Type B pancreatic cell (in vitro differentiated cells): ENCODE results near the gene TRIM71. TPM values are rescaled to one million over a fixed set of nuclear protein-coding genes. Genes with fewer than 3 reads are reported as not detected.

Source experiments
- DNase-seq: peaks from one replicate; pipeline ENCODE4 v3.0.0; 2021; ENCODE audit warnings: mixed read lengths; ENCODE audit not compliant: unreplicated experiment; ENCODE audit errors: extremely low spot score
- H3K27ac Mint-ChIP-seq: 2 replicates; pipeline ENCODE4 v1.8.0; 2021; ENCODE audit warnings: mild to moderate bottlenecking, mixed read lengths
- H3K27me3 Mint-ChIP-seq: 2 replicates; pipeline ENCODE4 v1.8.0; 2021; ENCODE audit warnings: mixed read lengths
- H3K36me3 Mint-ChIP-seq: 2 replicates; pipeline ENCODE4 v1.8.0; 2021; ENCODE audit warnings: mixed read lengths
- H3K4me1 Mint-ChIP-seq: one replicate; pipeline ENCODE4 v1.8.0; 2021; ENCODE audit warnings: mixed read lengths; ENCODE audit not compliant: unreplicated experiment
- H3K4me3 Mint-ChIP-seq: 2 replicates; pipeline ENCODE4 v1.8.0; 2021; ENCODE audit warnings: mild to moderate bottlenecking, mixed read lengths
- H3K9me3 Mint-ChIP-seq: 2 replicates; pipeline ENCODE4 v1.8.0; 2021; ENCODE audit warnings: mixed read lengths
- CTCF ChIP-seq: fragments of 200-600 bp; sonication (generic); conservative IDR thresholded peaks from 2 replicates; pipeline ENCODE4 v1.5.0; 2021; ENCODE audit warnings: antibody characterized with exemption, mild to moderate bottlenecking
- total RNA-seq: library from RNA; stranded (reverse); gene quantifications from 2 replicates; pipeline ENCODE4 v1.2.1, GENCODE V29; 2021; ENCODE audit warnings: low replicate concordance

Gene TRIM71
- total RNA-seq, 1 donor from 2014 or later: 26.5 TPM

- Mint-ChIP-seq H3K9me3 (no peaks in the 10 kb centered on the region), H3K36me3 (peaks cover 5% of the 10 kb centered on the region), H3K4me3 (no peak overlapping the region), H3K27me3 (no peaks in the 10 kb centered on the region), H3K4me1 (peaks cover 61% of the 10 kb centered on the region), H3K27ac (no peak overlapping the region)
- TF ChIP-seq CTCF: no peak
- DNase-seq: no peak
Measured at GRCh38 chr3:32860499-32860898, 42.7 kb downstream of the TRIM71 start.

- Mint-ChIP-seq H3K36me3 (peaks cover 6% of the 10 kb centered on the region), H3K27ac (peak overlapping the region; percentile 41), H3K4me3 (no peak overlapping the region), H3K4me1 (peaks cover 65% of the 10 kb centered on the region), H3K27me3 (no peaks in the 10 kb centered on the region), H3K9me3 (no peaks in the 10 kb centered on the region)
- TF ChIP-seq CTCF: no peak
- DNase-seq: no peak
Measured at GRCh38 chr3:32861681-32862080, 43.9 kb downstream of the TRIM71 start.

GRCh38 chr3:32862247-32862935, 44.6 kb downstream of the TRIM71 start:
- H3K4me3 Mint-ChIP-seq: no peak overlapping the region
- no peaks in the 10 kb centered on the region for H3K9me3 Mint-ChIP-seq
- H3K27me3 Mint-ChIP-seq: no peaks in the 10 kb centered on the region
- no peak for TF ChIP-seq CTCF
- peaks cover 6% of the 10 kb centered on the region for H3K36me3 Mint-ChIP-seq
- H3K27ac Mint-ChIP-seq: no peak overlapping the region
- H3K4me1 Mint-ChIP-seq: peaks cover 63% of the 10 kb centered on the region
- no peak for DNase-seq

GRCh38 chr3:32862936-32863487, 45.2 kb downstream of the TRIM71 start:
- H3K9me3 Mint-ChIP-seq: no peaks in the 10 kb centered on the region
- no peak overlapping the region for H3K4me3 Mint-ChIP-seq
- H3K27ac Mint-ChIP-seq: no peak overlapping the region
- H3K27me3 Mint-ChIP-seq: no peaks in the 10 kb centered on the region
- TF ChIP-seq CTCF: no peak
- peaks cover 6% of the 10 kb centered on the region for H3K36me3 Mint-ChIP-seq
- no peak for DNase-seq
- H3K4me1 Mint-ChIP-seq: peaks cover 61% of the 10 kb centered on the region

- Mint-ChIP-seq H3K4me3 (peak overlapping the region; percentile 72), H3K4me1 (peaks cover 72% of the 10 kb centered on the region)
- TF ChIP-seq CTCF: no peak
Measured at GRCh38 chr3:32865383-32865782, 47.6 kb downstream of the TRIM71 start.

More at GRCh38 chr3:32865383-32865782, 47.6 kb downstream of the TRIM71 start:
- DNase-seq: no peak
- H3K36me3 Mint-ChIP-seq: peaks cover 6% of the 10 kb centered on the region
- peak overlapping the region; percentile 88 for H3K27ac Mint-ChIP-seq
- no peaks in the 10 kb centered on the region for H3K9me3 Mint-ChIP-seq
- H3K27me3 Mint-ChIP-seq: no peaks in the 10 kb centered on the region
